ENCODE results near the gene SNORC. TPM values are rescaled to one million over a fixed set of nuclear protein-coding genes. Genes with fewer than 3 reads are reported as not detected.

Gene SNORC
- total and polyA plus RNA-seq, 2 of the 4 experiments (the other 2 are of a cell fraction): under 0.01 to 0.67 TPM

DNA sequence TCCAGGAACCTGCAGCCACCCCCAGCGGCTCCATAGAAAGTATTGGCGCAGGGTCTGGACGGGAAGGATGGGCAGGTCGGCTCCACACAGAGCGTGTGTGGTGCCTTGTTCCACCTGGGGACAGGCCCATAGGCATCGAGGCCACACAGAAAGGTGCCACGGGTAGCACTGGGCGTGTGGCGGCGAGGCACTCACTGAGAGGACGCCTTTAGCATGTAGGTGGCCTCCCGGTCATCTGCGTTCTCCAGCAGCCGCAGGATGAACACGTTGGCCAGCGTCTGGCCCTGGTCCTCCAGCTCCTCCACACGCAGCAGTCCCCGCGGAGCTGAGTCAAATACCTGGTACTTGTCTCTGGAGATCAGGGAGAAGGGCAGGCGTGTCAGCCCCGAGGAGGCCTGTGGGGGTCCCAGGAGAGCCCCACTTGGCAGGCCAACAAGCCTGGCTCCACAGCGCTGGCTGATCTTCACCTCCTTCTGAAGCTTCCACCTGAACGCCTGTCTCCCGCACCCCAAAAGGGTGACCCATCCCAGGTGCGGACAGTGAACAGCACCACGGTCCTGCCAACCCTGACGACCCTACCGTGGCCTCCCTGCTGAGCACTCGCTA is 13.2 kb downstream of the SNORC start:
- Histone ChIP-seq H3K4me3 (ENCODE audit: insufficient read depth, low read depth, low read length) (no peak overlapping the region), H3K9ac (ENCODE audit: low read depth, low read length) (no peak overlapping the region), H3K23ac (ENCODE audit: low read depth, low read length) (no peak overlapping the region), H3K14ac (replicated peaks; ENCODE audit: low read depth, low read length) (no peak overlapping the region), H3K9me3 (ENCODE audit: control insufficient read depth, insufficient read depth, low read length) (no peaks in the 10 kb centered on the region), H2BK15ac (ENCODE audit: low read depth, low read length) (no peak overlapping the region), H2AK5ac (ENCODE audit: low read depth, low read length) (no peak overlapping the region), H2BK5ac (ENCODE audit: low read depth, low read length, poor library complexity, severe bottlenecking) (no peak overlapping the region), H3K9me1 (ENCODE audit: insufficient read depth, low read length) (peaks cover 6% of the 10 kb centered on the region; the same call in 1 of the 2 replicates), H2AK9ac (replicated peaks; ENCODE audit: low read depth, low read length, poor library complexity) (no peak overlapping the region), H4K5ac (ENCODE audit: low read depth, low read length) (no peak overlapping the region), H3K18ac (ENCODE audit: low read depth, low read length) (no peak overlapping the region), H3K56ac (ENCODE audit: extremely low read depth, insufficient read depth, low read length) (no peak overlapping the region), H2AFZ (replicated peaks; ENCODE audit: low read length, poor library complexity) (no peak overlapping the region), H3K4me1 (ENCODE audit: control insufficient read depth, insufficient read depth, low read length) (no peaks in the 10 kb centered on the region), H3K36me3 (ENCODE audit: control insufficient read depth, insufficient read depth, low read length) (no peaks in the 10 kb centered on the region), H2BK120ac (ENCODE audit: low read depth, low read length) (no peak overlapping the region), H3K79me1 (ENCODE audit: low read depth in 1 of 2, low read length in 2 of 2) (no peaks in the 10 kb centered on the region), H4K91ac (ENCODE audit: insufficient read depth, low read depth, low read length) (no peak overlapping the region), H2BK20ac (ENCODE audit: low read depth, low read length) (no peak overlapping the region), H3K4ac (ENCODE audit: low read depth, low read length) (no peak overlapping the region), H3K27ac (ENCODE audit: insufficient read depth, low read length) (no peak overlapping the region), H4K8ac (ENCODE audit: low read depth in 2 of 2, low read length in 2 of 2) (no peak overlapping the region), H3K4me2 (ENCODE audit: low read depth, low read length) (no peak overlapping the region), H3K27me3 (ENCODE audit: control insufficient read depth, insufficient read depth, low read length) (peaks cover 6% of the 10 kb centered on the region; the same call in 1 of the 2 replicates), H4K20me1 (ENCODE audit: insufficient read depth, low read length) (no peaks in the 10 kb centered on the region; the same call in 1 of the 2 replicates)
- CTCF ChIA-PET: no interaction called here
- ATAC-seq (ENCODE audit: low read depth): no peak
- dilution Hi-C loops (cut with HindIII; ENCODE audit: low sequenced_read_pairs, unreplicated experiment): no loop called here
- in situ Hi-C loops (cut with MboI; ENCODE audit: low sequenced_read_pairs): no loop called here
- TF ChIP-seq CTCF (conservative IDR thresholded peaks at IDR 0.05; ENCODE audit: low read depth, low read length): no peak
- no peak for TF ChIP-seq MXI1 (IDR thresholded peaks at IDR 0.05; ENCODE audit: borderline replicate concordance, low read depth, low read length)
- TF ChIP-seq MAZ (IDR thresholded peaks at IDR 0.05; ENCODE audit: borderline replicate concordance, low read depth, low read length): no peak
- TF ChIP-seq FOS (IDR thresholded peaks at IDR 0.05; ENCODE audit: low read depth, low read length): no peak
- TF ChIP-seq BHLHE40 (IDR thresholded peaks at IDR 0.05; ENCODE audit: low read depth, low read length): no peak
- intact Hi-C loops (cut with micrococcal nuclease): no loop called here
- BruUV-seq (replicated peaks): no TSS peak
- 94% methylated on average over 18 of the region's 29 CpGs; no CpG with 5 or more reads in 1 of the 2 experiments for WGBS, 2 experiments (ENCODE audit: extremely low coverage in 2 of 2, insufficient read length in 1 of 2)
- DNase-seq: no peak
- POLR2A ChIA-PET (ENCODE audit: unreplicated experiment): no interaction called here
